Naive B cell (primary cell): ENCODE results near the gene PSME1. TPM values are rescaled to one million over a fixed set of nuclear protein-coding genes. Genes with fewer than 3 reads are reported as not detected.

Experiments
- polyA plus RNA-seq, 6 donors: library from polyadenylated mRNA; unstranded; fragments of 300-500 nt; fragmentation: Illumina TruSeq; gene quantifications; one replicate each; pipeline ENCODE4 v1.2.3, GENCODE V29; 2021; ENCODE audit warnings: low read depth in 6 of 6

Gene PSME1
- polyA plus RNA-seq, 6 donors from 2014 or later = 704 to 932 (median 769) TPM

Other genes with a start within 250 kb of the PSME1 start
- gene DHRS4, start 182.4 kb upstream of the PSME1 start, polyA plus RNA-seq = 10 to 100 TPM; 13.3 to 27.0 (median 21.8) TPM
- 10 to 100 TPM in 5 of 6 donors, 1 to 10 TPM in 1; 8.6 to 18.3 (median 16.9) TPM for gene DHRS4L2, start 147.3 kb upstream of the PSME1 start, polyA plus RNA-seq
- gene CARMIL3, start 84.2 kb upstream of the PSME1 start, polyA plus RNA-seq = under 1 TPM in 2 of 6 donors, not detected in 4; 0.10 to 0.11 TPM
- gene CPNE6, start 64.6 kb upstream of the PSME1 start, polyA plus RNA-seq = 1 to 10 TPM in 1 of 6 donors, not detected in 5; 1.1 TPM
- gene PCK2, start 41.9 kb upstream of the PSME1 start, polyA plus RNA-seq = 10 to 100 TPM; 26.5 to 48.0 (median 36.8) TPM
- 100 to 1,000 TPM in 1 of 6 donors, 10 to 100 TPM in 5; 65.8 to 106 (median 78.5) TPM for gene DCAF11, start 21.4 kb upstream of the PSME1 start, polyA plus RNA-seq
- gene NRL, start 21.2 kb upstream of the PSME1 start, polyA plus RNA-seq = 1 to 10 TPM; 2.3 to 8.9 (median 6.4) TPM
- gene FITM1, start 5.5 kb upstream of the PSME1 start, polyA plus RNA-seq = 1 to 10 TPM in 1 of 6 donors, under 1 TPM in 4, not detected in 1; 0.29 to 1.4 (median 0.53) TPM
- 10 to 100 TPM in 2 of 6 donors, 1 to 10 TPM in 4; 5.9 to 15.3 (median 9.2) TPM for gene EMC9, start 5.4 kb downstream of the PSME1 start, polyA plus RNA-seq
- 100 to 1,000 TPM; 257 to 514 (median 294) TPM for gene PSME2, start 10.4 kb downstream of the PSME1 start, polyA plus RNA-seq
- gene RNF31, start 11.3 kb downstream of the PSME1 start, polyA plus RNA-seq = 10 to 100 TPM; 21.0 to 47.2 (median 32.1) TPM
- gene IRF9, start 25.1 kb downstream of the PSME1 start, polyA plus RNA-seq = 100 to 1,000 TPM in 3 of 6 donors, 10 to 100 TPM in 3; 86.7 to 140 (median 97.2) TPM
- gene REC8, start 35.9 kb downstream of the PSME1 start, polyA plus RNA-seq = 1 to 10 TPM; 3.6 to 9.6 (median 6.9) TPM
- 10 to 100 TPM in 5 of 6 donors, 1 to 10 TPM in 1; 5.4 to 19.0 (median 12.6) TPM for gene IPO4, start 52.6 kb downstream of the PSME1 start, polyA plus RNA-seq
- 10 to 100 TPM; 34.5 to 43.9 (median 37.0) TPM for gene TM9SF1, start 59.2 kb downstream of the PSME1 start, polyA plus RNA-seq
- 1 to 10 TPM in 3 of 6 donors, under 1 TPM in 2, not detected in 1; 0.36 to 1.7 (median 1.4) TPM for gene TSSK4, start 69.5 kb downstream of the PSME1 start, polyA plus RNA-seq
- 100 to 1,000 TPM; 139 to 167 (median 157) TPM for gene CHMP4A, start 77.3 kb downstream of the PSME1 start, polyA plus RNA-seq
- gene MDP1, start 79.9 kb downstream of the PSME1 start, polyA plus RNA-seq = 10 to 100 TPM; 32.7 to 48.2 (median 37.3) TPM
- 100 to 1,000 TPM; 306 to 385 (median 326) TPM for gene NEDD8, start 96.2 kb downstream of the PSME1 start, polyA plus RNA-seq
- 100 to 1,000 TPM in 3 of 6 donors, 10 to 100 TPM in 3; 90.3 to 120 (median 99.2) TPM for gene GMPR2, start 96.7 kb downstream of the PSME1 start, polyA plus RNA-seq
- 100 to 1,000 TPM; 238 to 289 (median 254) TPM for gene TINF2, start 106.4 kb downstream of the PSME1 start, polyA plus RNA-seq
- gene TGM1, start 127.0 kb downstream of the PSME1 start, polyA plus RNA-seq = not detected
- 10 to 100 TPM; 22.2 to 36.2 (median 22.8) TPM for gene RABGGTA, start 135.4 kb downstream of the PSME1 start, polyA plus RNA-seq
- gene DHRS1, start 163.6 kb downstream of the PSME1 start, polyA plus RNA-seq = 10 to 100 TPM; 20.4 to 38.5 (median 29.3) TPM
- 1 to 10 TPM in 5 of 6 donors, under 1 TPM in 1; 0.83 to 2.4 (median 1.3) TPM for gene NOP9, start 163.7 kb downstream of the PSME1 start, polyA plus RNA-seq
- 10 to 100 TPM in 1 of 6 donors, 1 to 10 TPM in 5; 4.9 to 10.4 (median 8.1) TPM for gene CIDEB, start 171.8 kb downstream of the PSME1 start, polyA plus RNA-seq
- 1 to 10 TPM in 1 of 6 donors, under 1 TPM in 5; 0.28 to 1.2 (median 0.69) TPM for gene LTB4R2, start 173.9 kb downstream of the PSME1 start, polyA plus RNA-seq
- gene LTB4R, start 175.3 kb downstream of the PSME1 start, polyA plus RNA-seq = 1 to 10 TPM; 1.4 to 2.4 (median 2.1) TPM
- under 1 TPM in 3 of 6 donors, not detected in 3; 0.29 to 0.53 (median 0.32) TPM for gene ADCY4, start 198.9 kb downstream of the PSME1 start, polyA plus RNA-seq
- 10 to 100 TPM in 2 of 6 donors, 1 to 10 TPM in 3, not detected in 1; 7.7 to 12.9 (median 9.3) TPM for gene RIPK3, start 203.8 kb downstream of the PSME1 start, polyA plus RNA-seq
- gene NFATC4, start 232.0 kb downstream of the PSME1 start, polyA plus RNA-seq = under 1 TPM in 2 of 6 donors, not detected in 4; 0.19 to 0.43 TPM